HepG2 (cell line): Measurements from ENCODE around the gene GNG13. TPM values are rescaled to one million over a fixed set of nuclear protein-coding genes. Genes with fewer than 3 reads are reported as not detected.

Experiments
- ZNF367 ChIP-seq: sonication (generic); formaldehyde crosslinking; IDR thresholded peaks from 2 replicates; pipeline ENCODE4 v1.4.0; 2020; ENCODE audit warnings: missing genetic modification reagents, borderline replicate concordance
- polyA plus RNA-seq, 8 experiments: library from polyadenylated mRNA; depleted of rRNA in 3 of 8; stranded (reverse) in 7 of 8; unstranded in 1 of 8; fragments of >200 nt; fragmentation: Illumina TruSeq in 4 of 8; extraction: Trizol in 4 of 8; gene quantifications; 2 replicates each; pipeline versions ENCODE4 v1.2.1 to v1.2.3, GENCODE V29; 2011 to 2016; ENCODE audit warnings: low read depth in 4 of 8, missing spikeins in 1 of 8, mixed read lengths in 1 of 8; ENCODE audit not compliant: insufficient read depth in 1 of 8
- total RNA-seq, 5 experiments: library from RNA; depleted of rRNA; stranded (reverse); fragments of >200 nt; fragmentation: Illumina TruSeq; extraction: Trizol; gene quantifications; 2 replicates each; pipeline ENCODE4 v1.2.3, GENCODE V29; 2016; ENCODE audit warnings: low read depth in 1 of 5
- TF ChIP-seq, protein P1 (sequence below): sonication (generic); formaldehyde crosslinking; IDR thresholded peaks from one replicate; pipeline ENCODE4 v1.5.1; 2020; ENCODE audit warnings: mild to moderate bottlenecking, missing genetic modification reagents; ENCODE audit errors: not compliant biosample characterization
- TF ChIP-seq, protein P2 (sequence below): sonication (generic); formaldehyde crosslinking; IDR thresholded peaks from 2 replicates; pipeline ENCODE4 v1.4.0; 2020; ENCODE audit warnings: missing genetic modification reagents, mild to moderate bottlenecking, borderline replicate concordance

Gene GNG13
- total and polyA plus RNA-seq, 2 of the 13 experiments (the other 11 are each of a cell fraction or from before 2014, with no cell fraction given), result not detected

DNA sequence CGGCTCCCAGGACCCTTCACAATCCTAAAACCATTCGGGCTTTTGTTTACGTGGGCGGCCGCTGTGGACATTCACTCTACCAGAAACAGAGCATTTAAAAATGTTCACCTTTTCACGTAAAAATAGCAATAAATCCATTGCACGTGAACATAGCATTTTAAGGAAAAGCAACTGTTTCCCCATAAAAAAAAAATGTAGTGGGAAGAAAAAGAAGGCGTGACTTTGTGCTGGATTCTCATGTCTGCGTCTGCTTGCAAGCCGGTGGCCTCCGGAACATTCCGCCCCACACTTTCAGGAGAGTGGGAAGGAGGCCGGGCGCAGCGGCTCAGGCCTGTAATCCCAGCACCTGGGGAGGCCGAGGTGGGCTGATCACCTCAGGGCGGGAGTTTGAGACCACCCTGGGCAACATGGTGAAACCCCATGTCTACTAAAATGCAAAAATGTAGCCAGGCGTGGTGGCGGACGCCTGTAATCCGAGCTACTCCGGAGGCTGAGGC lies 13.4 kb upstream of the GNG13 start (continued):
- TF ChIP-seq, protein P1, sequence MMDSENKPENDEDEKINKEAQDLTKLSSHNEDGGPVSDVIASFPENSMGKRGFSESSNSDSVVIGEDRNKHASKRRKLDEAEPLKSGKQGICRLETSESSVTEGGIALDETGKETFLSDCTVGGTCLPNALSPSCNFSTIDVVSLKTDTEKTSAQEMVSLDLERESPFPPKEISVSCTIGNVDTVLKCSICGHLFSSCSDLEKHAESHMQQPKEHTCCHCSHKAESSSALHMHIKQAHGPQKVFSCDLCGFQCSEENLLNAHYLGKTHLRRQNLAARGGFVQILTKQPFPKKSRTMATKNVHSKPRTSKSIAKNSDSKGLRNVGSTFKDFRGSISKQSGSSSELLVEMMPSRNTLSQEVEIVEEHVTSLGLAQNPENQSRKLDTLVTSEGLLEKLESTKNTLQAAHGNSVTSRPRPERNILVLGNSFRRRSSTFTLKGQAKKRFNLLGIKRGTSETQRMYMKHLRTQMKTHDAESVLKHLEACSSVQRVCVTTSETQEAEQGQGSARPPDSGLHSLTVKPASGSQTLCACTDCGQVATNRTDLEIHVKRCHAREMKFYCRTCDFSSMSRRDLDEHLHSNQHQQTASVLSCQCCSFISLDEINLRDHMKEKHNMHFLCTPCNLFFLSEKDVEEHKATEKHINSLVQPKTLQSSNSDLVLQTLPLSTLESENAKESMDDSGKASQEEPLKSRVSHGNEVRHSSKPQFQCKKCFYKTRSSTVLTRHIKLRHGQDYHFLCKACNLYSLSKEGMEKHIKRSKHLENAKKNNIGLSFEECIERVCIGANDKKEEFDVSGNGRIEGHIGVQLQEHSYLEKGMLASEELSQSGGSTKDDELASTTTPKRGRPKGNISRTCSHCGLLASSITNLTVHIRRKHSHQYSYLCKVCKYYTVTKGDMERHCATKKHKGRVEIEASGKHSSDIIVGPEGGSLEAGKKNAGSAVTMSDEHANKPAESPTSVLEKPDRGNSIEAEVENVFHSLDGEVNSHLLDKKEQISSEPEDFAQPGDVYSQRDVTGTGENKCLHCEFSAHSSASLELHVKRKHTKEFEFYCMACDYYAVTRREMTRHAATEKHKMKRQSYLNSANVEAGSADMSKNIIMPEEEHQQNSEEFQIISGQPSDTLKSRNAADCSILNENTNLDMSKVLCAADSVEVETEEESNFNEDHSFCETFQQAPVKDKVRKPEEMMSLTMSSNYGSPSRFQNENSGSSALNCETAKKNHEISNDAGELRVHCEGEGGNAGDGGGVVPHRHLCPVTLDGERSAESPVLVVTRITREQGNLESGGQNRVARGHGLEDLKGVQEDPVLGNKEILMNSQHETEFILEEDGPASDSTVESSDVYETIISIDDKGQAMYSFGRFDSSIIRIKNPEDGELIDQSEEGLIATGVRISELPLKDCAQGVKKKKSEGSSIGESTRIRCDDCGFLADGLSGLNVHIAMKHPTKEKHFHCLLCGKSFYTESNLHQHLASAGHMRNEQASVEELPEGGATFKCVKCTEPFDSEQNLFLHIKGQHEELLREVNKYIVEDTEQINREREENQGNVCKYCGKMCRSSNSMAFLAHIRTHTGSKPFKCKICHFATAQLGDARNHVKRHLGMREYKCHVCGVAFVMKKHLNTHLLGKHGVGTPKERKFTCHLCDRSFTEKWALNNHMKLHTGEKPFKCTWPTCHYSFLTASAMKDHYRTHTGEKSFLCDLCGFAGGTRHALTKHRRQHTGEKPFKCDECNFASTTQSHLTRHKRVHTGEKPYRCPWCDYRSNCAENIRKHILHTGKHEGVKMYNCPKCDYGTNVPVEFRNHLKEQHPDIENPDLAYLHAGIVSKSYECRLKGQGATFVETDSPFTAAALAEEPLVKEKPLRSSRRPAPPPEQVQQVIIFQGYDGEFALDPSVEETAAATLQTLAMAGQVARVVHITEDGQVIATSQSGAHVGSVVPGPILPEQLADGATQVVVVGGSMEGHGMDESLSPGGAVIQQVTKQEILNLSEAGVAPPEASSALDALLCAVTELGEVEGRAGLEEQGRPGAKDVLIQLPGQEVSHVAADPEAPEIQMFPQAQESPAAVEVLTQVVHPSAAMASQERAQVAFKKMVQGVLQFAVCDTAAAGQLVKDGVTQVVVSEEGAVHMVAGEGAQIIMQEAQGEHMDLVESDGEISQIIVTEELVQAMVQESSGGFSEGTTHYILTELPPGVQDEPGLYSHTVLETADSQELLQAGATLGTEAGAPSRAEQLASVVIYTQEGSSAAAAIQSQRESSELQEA (CRISPR knock-in tag), result no peak
- TF ChIP-seq, protein P2, sequence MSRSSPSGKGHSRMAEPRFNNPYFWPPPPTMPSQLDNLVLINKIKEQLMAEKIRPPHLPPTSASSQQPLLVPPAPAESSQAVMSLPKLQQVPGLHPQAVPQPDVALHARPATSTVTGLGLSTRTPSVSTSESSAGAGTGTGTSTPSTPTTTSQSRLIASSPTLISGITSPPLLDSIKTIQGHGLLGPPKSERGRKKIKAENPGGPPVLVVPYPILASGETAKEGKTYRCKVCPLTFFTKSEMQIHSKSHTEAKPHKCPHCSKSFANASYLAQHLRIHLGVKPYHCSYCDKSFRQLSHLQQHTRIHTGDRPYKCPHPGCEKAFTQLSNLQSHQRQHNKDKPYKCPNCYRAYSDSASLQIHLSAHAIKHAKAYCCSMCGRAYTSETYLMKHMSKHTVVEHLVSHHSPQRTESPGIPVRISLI (CRISPR knock-in tag), result no peak
- no peak for TF ChIP-seq ZNF367 (CRISPR knock-in tag)
- TF ChIP-seq, all 625 proteins: peak for 0
